ENCODE data around the gene GAGE10.

DNA sequence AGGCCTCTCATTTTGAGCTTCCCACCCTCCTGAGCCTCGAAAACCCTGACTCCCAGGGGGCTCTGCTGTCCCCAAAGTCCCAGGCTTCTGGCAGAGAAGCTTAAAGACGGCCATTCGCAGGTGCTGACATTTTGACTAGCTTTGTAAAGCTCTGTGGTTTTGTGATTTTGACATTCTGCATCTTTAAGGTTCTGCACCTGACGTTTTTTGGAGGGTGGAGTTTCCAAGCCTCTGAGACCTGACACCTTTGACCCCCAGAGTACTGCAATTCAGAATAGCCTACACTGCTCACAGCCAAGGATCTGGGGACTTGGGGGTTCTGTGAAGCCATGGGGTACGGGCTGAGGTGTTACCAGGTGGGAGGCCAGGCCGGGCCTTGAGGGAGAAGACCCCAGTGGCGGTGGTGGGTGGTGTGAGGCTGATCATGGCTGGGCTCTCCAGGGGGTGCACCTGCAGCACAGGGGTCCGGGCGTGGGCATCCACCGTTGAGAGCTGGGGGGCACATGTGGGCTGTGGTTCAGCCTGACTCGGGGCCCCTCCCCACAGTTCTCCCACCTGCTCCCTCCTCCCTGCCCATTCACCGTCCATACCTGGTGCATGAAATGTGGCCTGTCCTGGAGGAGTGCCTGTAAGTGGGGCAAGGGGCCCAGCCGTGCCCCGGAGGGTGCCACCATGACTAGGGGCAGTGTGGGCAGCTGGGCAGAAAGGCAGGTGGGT is 46.2 kb upstream of the GAGE10 start:
- TF ChIP-seq CTCF (IDR thresholded peaks at IDR 0.05) (no peak), POLR2A (IDR thresholded peaks at IDR 0.05) (no peak)
